Ectodermal cell (in vitro differentiated cells): Measurements from ENCODE around the gene BEND3.
"Not testable (repeated sequence)": the region's sequence is repeated elsewhere in the genome, so short reads cannot be mapped to it uniquely, and the experiment has no call there.

Experiments used
- H3K27ac ChIP-seq: 2 replicates; pipeline ENCODE4 v1.7.0; 2013; ENCODE audit warnings: mild to moderate bottlenecking, low read depth, low read length; ENCODE audit not compliant: insufficient read depth, poor library complexity, severe bottlenecking
- H3K27me3 ChIP-seq: 2 replicates; pipeline ENCODE4 v1.7.0; 2013; ENCODE audit warnings: mild to moderate bottlenecking, low read length; ENCODE audit not compliant: insufficient read depth, control insufficient read depth, poor library complexity, severe bottlenecking
- H3K36me3 ChIP-seq: one replicate; pipeline ENCODE4 v1.7.0; 2013; ENCODE audit warnings: low read length; ENCODE audit not compliant: control insufficient read depth, insufficient read depth
- H3K4me1 ChIP-seq: one replicate; pipeline ENCODE4 v1.7.0; 2013; ENCODE audit warnings: low read length; ENCODE audit not compliant: control insufficient read depth, insufficient read depth
- H3K4me3 ChIP-seq: 2 replicates; pipeline ENCODE4 v1.7.0; 2013; ENCODE audit warnings: low read depth, low read length, control low read depth; ENCODE audit not compliant: insufficient read depth
- H3K9me3 ChIP-seq: 2 replicates; pipeline ENCODE4 v1.7.0; 2013; ENCODE audit warnings: mild to moderate bottlenecking, low read length, moderate library complexity; ENCODE audit not compliant: control insufficient read depth
- WGBS, 2 experiments: methylation state at CpG; one replicate each; pipeline ENCODE4 v1.1.7; 2013; ENCODE audit warnings: missing lambda C conversion rate in 2 of 2; 5-methylcytosine and 5-hydroxymethylcytosine counted together

Gene BEND3

DNA sequence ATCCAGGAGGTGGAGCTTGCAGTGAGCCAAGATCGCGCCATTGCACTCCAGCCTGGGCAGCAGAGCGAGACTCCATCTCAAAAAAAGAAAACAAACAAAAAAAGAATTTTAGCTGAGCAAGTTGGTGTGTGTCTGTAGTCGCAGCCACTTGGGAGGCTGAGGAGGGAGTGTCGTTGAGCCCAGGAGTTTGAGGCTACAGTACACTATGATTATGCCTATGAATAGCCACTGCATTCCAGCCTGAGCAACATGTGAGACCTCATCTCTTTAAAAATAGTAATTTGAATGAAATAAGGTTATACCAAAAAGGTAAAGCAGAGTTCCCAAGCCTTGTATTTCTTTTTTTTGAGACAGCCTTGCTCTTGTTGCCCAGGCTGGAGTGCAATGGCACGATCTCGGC is 67.5 kb downstream of the BEND3 start:
- Histone ChIP-seq H3K4me3 (no peak overlapping the region), H3K9me3 (no peaks in the 10 kb centered on the region), H3K4me1 (no peaks in the 10 kb centered on the region), H3K27ac (no peak overlapping the region), H3K36me3 (no peaks in the 10 kb centered on the region), H3K27me3 (no peaks in the 10 kb centered on the region)
- 94 to 95% methylated on average over 7 of the region's 7 CpGs for WGBS, 2 experiments

- Histone ChIP-seq H3K4me3 (no peak overlapping the region), H3K36me3 (no peaks in the 10 kb centered on the region), H3K4me1 (no peaks in the 10 kb centered on the region), H3K27ac (no peak overlapping the region), H3K9me3 (no peaks in the 10 kb centered on the region), H3K27me3 (no peaks in the 10 kb centered on the region)
- WGBS, 2 experiments = 73 to 74% methylated on average over 9 of the region's 11 CpGs
Observed at GRCh38 chr6:107045826-107046675, 69.3 kb downstream of the BEND3 start.

DNA sequence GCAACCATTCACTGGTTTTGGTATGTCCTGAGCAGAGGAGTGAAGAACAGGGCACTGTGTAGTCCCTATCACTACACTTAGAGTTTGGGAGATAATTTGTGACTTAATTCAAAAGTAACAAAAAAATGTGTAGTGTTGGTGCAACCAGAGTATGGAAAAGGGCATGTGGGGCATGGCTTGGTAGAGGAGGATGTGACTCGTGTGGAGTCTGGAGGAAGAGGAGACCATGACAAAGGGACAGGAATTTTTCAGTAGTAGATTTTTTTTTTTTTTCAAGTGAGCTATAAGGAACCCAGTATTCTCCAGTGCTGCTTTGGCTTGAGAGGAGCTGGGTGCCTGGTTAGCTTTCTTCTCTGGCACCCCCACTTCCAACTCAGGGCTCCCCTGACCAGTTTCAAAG is 82.2 kb downstream of the BEND3 start:
- Histone ChIP-seq H3K4me1 (no peaks in the 10 kb centered on the region), H3K27me3 (no peaks in the 10 kb centered on the region), H3K27ac (no peak overlapping the region), H3K36me3 (no peaks in the 10 kb centered on the region), H3K9me3 (no peaks in the 10 kb centered on the region), H3K4me3 (no peak overlapping the region)
- WGBS, 2 experiments = 90 to 97% methylated on average over 1 of the region's 1 CpG

DNA sequence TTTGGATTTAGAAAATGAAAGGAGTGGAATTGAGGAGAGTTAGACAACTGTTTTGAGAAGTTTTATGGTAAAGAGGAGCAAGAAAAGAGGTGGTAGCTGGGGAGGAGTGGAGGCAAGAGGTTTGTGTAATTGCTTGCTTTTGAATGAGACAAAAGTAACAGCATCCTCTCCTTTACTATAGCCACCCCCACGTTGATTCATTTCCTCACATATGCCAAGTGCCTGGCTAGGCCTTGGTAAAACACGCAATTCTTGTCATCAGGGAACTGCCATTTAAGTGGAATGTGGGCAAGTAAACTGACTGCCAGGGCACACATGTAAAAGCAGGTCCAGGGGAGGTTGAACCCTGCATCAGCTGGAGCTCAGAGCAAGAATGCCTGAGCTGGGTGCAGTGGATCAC is 83.3 kb downstream of the BEND3 start:
- Histone ChIP-seq H3K4me1 (no peaks in the 10 kb centered on the region), H3K27me3 (no peaks in the 10 kb centered on the region), H3K9me3 (no peaks in the 10 kb centered on the region), H3K36me3 (no peaks in the 10 kb centered on the region), H3K4me3 (no peak overlapping the region), H3K27ac (no peak overlapping the region)
- WGBS, 2 experiments = 84 to 85% methylated on average over 2 of the region's 2 CpGs

DNA sequence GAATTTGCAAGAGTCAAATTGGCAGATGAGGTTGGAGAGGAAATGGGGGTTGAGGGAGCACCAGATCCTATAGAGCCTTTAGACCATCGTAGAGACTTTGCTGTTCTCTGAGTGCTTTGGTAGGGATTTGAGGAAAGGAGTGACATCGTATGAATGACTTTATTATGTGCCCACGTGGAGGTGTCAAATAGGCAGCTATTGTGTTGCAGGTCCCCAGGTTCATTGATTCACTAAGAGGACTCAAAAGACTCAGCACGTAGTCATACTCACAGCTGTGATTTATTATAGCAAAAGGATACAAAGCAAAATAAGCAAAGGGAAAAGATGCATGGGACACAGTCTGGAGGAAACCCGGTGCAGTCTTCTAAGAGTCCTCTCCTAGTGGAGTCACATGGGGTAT is 85.2 kb downstream of the BEND3 start:
- H3K9me3 ChIP-seq = no peaks in the 10 kb centered on the region
- H3K27ac ChIP-seq = no peak overlapping the region
- 76 to 88% methylated on average over 5 of the region's 5 CpGs for WGBS, 2 experiments
- no peaks in the 10 kb centered on the region for H3K36me3 ChIP-seq
- H3K4me3 ChIP-seq = no peak overlapping the region
- H3K4me1 ChIP-seq = no peaks in the 10 kb centered on the region
- H3K27me3 ChIP-seq = no peaks in the 10 kb centered on the region

- no peaks in the 10 kb centered on the region for H3K9me3 ChIP-seq
- H3K27ac ChIP-seq = no peak overlapping the region
- no peak overlapping the region for H3K4me3 ChIP-seq
- 91 to 92% methylated on average over 8 of the region's 8 CpGs for WGBS, 2 experiments
- no peaks in the 10 kb centered on the region for H3K27me3 ChIP-seq
- no peaks in the 10 kb centered on the region for H3K36me3 ChIP-seq
- H3K4me1 ChIP-seq = no peaks in the 10 kb centered on the region
Observed at GRCh38 chr6:107026965-107027364, 88.3 kb downstream of the BEND3 start.

- Histone ChIP-seq H3K36me3 (no peaks in the 10 kb centered on the region), H3K9me3 (no peaks in the 10 kb centered on the region), H3K27ac (no peak overlapping the region), H3K4me1 (no peaks in the 10 kb centered on the region), H3K27me3 (no peaks in the 10 kb centered on the region), H3K4me3 (no peak overlapping the region)
- WGBS, 2 experiments = no CpG with 5 or more reads among the region's 1 CpG
Observed at GRCh38 chr6:107021446-107022185, 93.7 kb downstream of the BEND3 start.

DNA sequence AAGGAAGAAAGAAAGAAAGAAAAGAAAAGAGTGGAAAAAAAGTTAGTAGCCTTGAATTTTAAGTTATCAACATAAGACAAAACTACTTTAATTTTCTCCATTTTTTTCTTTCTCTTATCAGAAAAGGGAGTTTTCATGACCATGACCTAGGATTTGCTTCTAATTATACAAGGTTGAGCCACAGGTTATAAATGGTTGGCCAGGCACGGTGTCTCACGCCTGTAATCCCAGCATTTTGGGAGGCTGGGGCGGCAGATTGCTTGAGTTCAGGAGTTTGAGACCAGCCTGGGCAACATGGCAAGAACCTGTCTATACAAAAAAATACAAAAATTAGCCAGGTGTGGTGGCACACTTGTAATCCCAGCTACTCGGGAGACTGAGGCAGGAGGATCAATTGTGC is 95.1 kb downstream of the BEND3 start:
- H3K9me3 ChIP-seq = no peaks in the 10 kb centered on the region
- no peak overlapping the region for H3K27ac ChIP-seq
- no peaks in the 10 kb centered on the region for H3K27me3 ChIP-seq
- WGBS, 2 experiments = 89 to 94% methylated on average over 4 of the region's 4 CpGs
- no peaks in the 10 kb centered on the region for H3K36me3 ChIP-seq
- no peak overlapping the region for H3K4me3 ChIP-seq
- no peaks in the 10 kb centered on the region for H3K4me1 ChIP-seq

DNA sequence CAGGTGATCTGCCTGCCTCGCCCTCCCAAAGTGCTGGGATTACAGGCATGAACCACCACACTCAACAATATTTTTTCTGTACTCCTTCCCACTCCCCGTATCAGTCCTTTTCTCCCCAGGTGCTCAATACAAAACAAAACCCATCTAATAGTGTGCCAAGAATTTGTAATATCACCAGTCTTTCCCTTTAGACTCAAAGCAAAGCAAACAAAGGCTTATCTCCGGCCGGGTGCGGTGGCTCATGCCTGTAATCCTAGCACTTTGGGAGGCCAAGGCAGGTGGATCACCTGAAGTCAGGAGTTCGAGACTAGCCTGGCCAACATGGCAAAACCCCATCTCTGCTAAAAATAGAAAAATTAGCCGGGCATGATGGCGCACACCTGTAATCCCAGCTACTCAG is 95.7 kb downstream of the BEND3 start:
- H3K27me3 ChIP-seq, H3K9me3 ChIP-seq, H3K4me1 ChIP-seq, H3K27ac ChIP-seq, H3K36me3 ChIP-seq, H3K4me3 ChIP-seq: not testable (repeated sequence)
- 91% methylated on average over 8 of the region's 8 CpGs for WGBS, 2 experiments

GRCh38 chr6:107019047-107019446 is 96.3 kb downstream of the BEND3 start:
- WGBS, 2 experiments = 93 to 95% methylated on average over 5 of the region's 5 CpGs
- Histone ChIP-seq H3K36me3 (no peaks in the 10 kb centered on the region), H3K4me1 (no peaks in the 10 kb centered on the region)

More at GRCh38 chr6:107019047-107019446, 96.3 kb downstream of the BEND3 start:
- H3K4me3 ChIP-seq = no peak overlapping the region
- H3K27ac ChIP-seq = no peak overlapping the region
- no peaks in the 10 kb centered on the region for H3K9me3 ChIP-seq
- H3K27me3 ChIP-seq = no peaks in the 10 kb centered on the region
